IMR-90 (cell line): Measurements from ENCODE around the gene MYO7B. TPM values are rescaled to one million over a fixed set of nuclear protein-coding genes. Genes with fewer than 3 reads are reported as not detected.
A peak's percentile ranks its signal among the peaks of the same experiment; 100 is the strongest.

Source experiments
- ATAC-seq: fragments of 200-7000 bp; cut with Tn5 transposase; 2 replicates; pipeline ENCODE4 v1.9.1; 2020; ENCODE audit warnings: low read depth, mild to moderate bottlenecking, moderate library complexity
- BruUV-seq: library from RNA; stranded (reverse); fragments of 400-500 nt; replicated peaks from 2 replicates; lab custom pipeline; 2021; lab: Mats Ljungman, UMichigan
- CTCF ChIA-PET: fragments of 300-600 bp; formaldehyde crosslinking; extraction: SDS; loops from one replicate; lab custom pipeline; 2021; ENCODE audit warnings: antibody characterized with exemption; lab: Yijun Ruan, JAX
- POLR2A ChIA-PET: fragments of 300-600 bp; sonication (Branson Sonifier 250); formaldehyde crosslinking; loops from one replicate; lab custom pipeline; 2022; ENCODE audit warnings: antibody characterized with exemption; ENCODE audit not compliant: unreplicated experiment; lab: Charles Lee
- DNase-seq: peaks from one replicate; pipeline ENCODE4 v3.0.0; 2013
- H2AFZ ChIP-seq: replicated peaks from 2 replicates; pipeline ENCODE3; 2013; ENCODE audit warnings: low read length, mild to moderate bottlenecking; ENCODE audit not compliant: poor library complexity
- H2AK5ac ChIP-seq: 2 replicates; pipeline ENCODE4 v1.6.1; 2013; ENCODE audit warnings: low read depth, low read length, inconsistent platforms
- H2AK9ac ChIP-seq: replicated peaks from 2 replicates; pipeline ENCODE3; 2013; ENCODE audit warnings: mild to moderate bottlenecking, low read depth, low read length, moderate library complexity; ENCODE audit not compliant: poor library complexity
- H2BK120ac ChIP-seq: 2 replicates; pipeline ENCODE4 v1.6.1; 2013; ENCODE audit warnings: low read depth, low read length, inconsistent platforms
- H2BK15ac ChIP-seq: 3 replicates; pipeline ENCODE4 v1.6.1; 2013; ENCODE audit warnings: low read depth, low read length, inconsistent platforms
- H2BK20ac ChIP-seq: 2 replicates; pipeline ENCODE4 v1.6.1; 2013; ENCODE audit warnings: low read depth, mild to moderate bottlenecking, inconsistent platforms, low read length, moderate library complexity
- H2BK5ac ChIP-seq: 2 replicates; pipeline ENCODE4 v1.6.1; 2013; ENCODE audit warnings: mild to moderate bottlenecking, low read depth, low read length, inconsistent platforms; ENCODE audit not compliant: poor library complexity, severe bottlenecking
- H3K14ac ChIP-seq: replicated peaks from 2 replicates; pipeline ENCODE4 v1.6.1; 2013; ENCODE audit warnings: low read depth, low read length, inconsistent platforms
- H3K18ac ChIP-seq: 2 replicates; pipeline ENCODE4 v1.6.1; 2013; ENCODE audit warnings: low read depth, low read length, control low read depth
- H3K23ac ChIP-seq: 2 replicates; pipeline ENCODE4 v1.6.1; 2013; ENCODE audit warnings: low read depth, low read length, inconsistent platforms
- H3K27ac ChIP-seq: 2 replicates; pipeline ENCODE4 v1.5.1; 2013; ENCODE audit warnings: mild to moderate bottlenecking, control low read depth, low read length; ENCODE audit not compliant: insufficient read depth
- H3K27me3 ChIP-seq: 2 replicates; pipeline ENCODE4 v1.6.1; 2013; ENCODE audit warnings: low read length; ENCODE audit not compliant: control insufficient read depth, insufficient read depth
- H3K36me3 ChIP-seq: 2 replicates; pipeline ENCODE4 v1.6.1; 2013; ENCODE audit warnings: low read length, mixed read lengths; ENCODE audit not compliant: control insufficient read depth, insufficient read depth
- H3K4ac ChIP-seq: 2 replicates; pipeline ENCODE4 v1.6.1; 2013; ENCODE audit warnings: low read depth, low read length, inconsistent platforms
- H3K4me1 ChIP-seq: 2 replicates; pipeline ENCODE4 v1.6.1; 2013; ENCODE audit warnings: low read length, mixed read lengths; ENCODE audit not compliant: control insufficient read depth, insufficient read depth
- H3K4me2 ChIP-seq: 2 replicates; pipeline ENCODE4 v1.6.1; 2013; ENCODE audit warnings: low read depth, mild to moderate bottlenecking, control low read depth, low read length, moderate library complexity
- H3K4me3 ChIP-seq: 2 replicates; pipeline ENCODE4 v1.5.1; 2013; ENCODE audit warnings: low read depth, mild to moderate bottlenecking, control low read depth, low read length, moderate library complexity; ENCODE audit not compliant: insufficient read depth
- H3K56ac ChIP-seq: 2 replicates; pipeline ENCODE4 v1.6.1; 2013; ENCODE audit warnings: low read length, inconsistent platforms; ENCODE audit not compliant: insufficient read depth; ENCODE audit errors: extremely low read depth
- H3K79me1 ChIP-seq, 2 experiments: 2 replicates each; pipeline ENCODE4 v1.6.1; 2013; ENCODE audit warnings: low read length in 2 of 2, inconsistent platforms in 1 of 2, low read depth in 1 of 2
- H3K9ac ChIP-seq: 2 replicates; pipeline ENCODE4 v1.6.1; 2013; ENCODE audit warnings: low read depth, low read length, control low read depth
- H3K9me1 ChIP-seq: 2 replicates; pipeline ENCODE4 v1.6.1; 2013; ENCODE audit warnings: low read length, inconsistent platforms; ENCODE audit not compliant: insufficient read depth
- H3K9me3 ChIP-seq: 2 replicates; pipeline ENCODE4 v1.6.1; 2013; ENCODE audit warnings: low read length; ENCODE audit not compliant: control insufficient read depth, insufficient read depth
- H4K20me1 ChIP-seq: 2 replicates; pipeline ENCODE4 v1.6.1; 2013; ENCODE audit warnings: low read length, inconsistent platforms; ENCODE audit not compliant: insufficient read depth
- H4K5ac ChIP-seq: 2 replicates; pipeline ENCODE4 v1.6.1; 2013; ENCODE audit warnings: mild to moderate bottlenecking, low read depth, low read length, control low read depth
- H4K8ac ChIP-seq, 2 experiments: 2 replicates each; pipeline ENCODE4 v1.6.1; 2013; ENCODE audit warnings: low read depth in 2 of 2, low read length in 2 of 2, control low read depth in 1 of 2, inconsistent platforms in 1 of 2
- H4K91ac ChIP-seq: 2 replicates; pipeline ENCODE4 v1.6.1; 2013; ENCODE audit warnings: low read depth, low read length, inconsistent platforms; ENCODE audit not compliant: insufficient read depth
- CEBPB ChIP-seq: IDR thresholded peaks from 2 replicates; pipeline ENCODE4 v1.6.1; 2012; ENCODE audit warnings: low read depth, low read length, improper control_type of control experiment
- FOS ChIP-seq: fragments of 150-350 bp; IDR thresholded peaks from 2 replicates; pipeline ENCODE4 v1.6.1; 2016; ENCODE audit warnings: low read depth, low read length
- RCOR1 ChIP-seq: IDR thresholded peaks from 2 replicates; pipeline ENCODE4 v1.6.1; 2012; ENCODE audit warnings: mild to moderate bottlenecking, low read length, improper control_type of control experiment; ENCODE audit not compliant: insufficient replicate concordance
- RFX5 ChIP-seq: IDR thresholded peaks from 2 replicates; pipeline ENCODE4 v1.8.0; 2012; ENCODE audit warnings: low read depth, mild to moderate bottlenecking, low read length, moderate library complexity
- WGBS, 2 experiments: methylation state at CpG; one replicate each; pipeline versions ENCODE4 v1.1.5 to v1.1.7; 2013; ENCODE audit warnings: missing lambda C conversion rate in 2 of 2; ENCODE audit not compliant: insufficient read length in 1 of 2; ENCODE audit errors: extremely low coverage in 2 of 2; 5-methylcytosine and 5-hydroxymethylcytosine counted together
- dilution Hi-C: fragments of 300-500 bp; cut with HindIII; formaldehyde crosslinking; loops from one replicate; pipeline ENCODE4 v1.14.3; 2018; ENCODE audit warnings: low sequenced_read_pairs; ENCODE audit not compliant: unreplicated experiment
- in situ Hi-C: fragments of 300-500 bp; cut with MboI; formaldehyde crosslinking; loops from 3 replicates; pipeline ENCODE4 v1.14.3; 2019; ENCODE audit warnings: low sequenced_read_pairs, inconsistent platforms, mixed read lengths
- intact Hi-C: fragments of 100-400 bp; cut with micrococcal nuclease; formaldehyde crosslinking; loops from 2 replicates; pipeline ENCODE4 v1.10.0; 2022
- polyA plus RNA-seq, 3 experiments: library from polyadenylated mRNA; depleted of rRNA; stranded (reverse); fragments of >200 nt; gene quantifications; 2 replicates each; pipeline ENCODE4 v1.2.3, GENCODE V29; 2012; ENCODE audit warnings: low replicate concordance in 1 of 3
- total RNA-seq: library from RNA; depleted of rRNA; stranded (reverse); fragments of >200 nt; gene quantifications from 2 replicates; pipeline ENCODE4 v1.2.3, GENCODE V29; 2012
- TF ChIP-seq, protein P1 (sequence below): conservative IDR thresholded peaks from 2 replicates; pipeline ENCODE4 v1.5.1; 2012; ENCODE audit warnings: mild to moderate bottlenecking, low read depth, low read length, improper control_type of control experiment

MYO7B gene
- total and polyA plus RNA-seq, 2 of the 4 experiments (the other 2 are of a cell fraction) = 0.18 to 0.46 TPM

DNA sequence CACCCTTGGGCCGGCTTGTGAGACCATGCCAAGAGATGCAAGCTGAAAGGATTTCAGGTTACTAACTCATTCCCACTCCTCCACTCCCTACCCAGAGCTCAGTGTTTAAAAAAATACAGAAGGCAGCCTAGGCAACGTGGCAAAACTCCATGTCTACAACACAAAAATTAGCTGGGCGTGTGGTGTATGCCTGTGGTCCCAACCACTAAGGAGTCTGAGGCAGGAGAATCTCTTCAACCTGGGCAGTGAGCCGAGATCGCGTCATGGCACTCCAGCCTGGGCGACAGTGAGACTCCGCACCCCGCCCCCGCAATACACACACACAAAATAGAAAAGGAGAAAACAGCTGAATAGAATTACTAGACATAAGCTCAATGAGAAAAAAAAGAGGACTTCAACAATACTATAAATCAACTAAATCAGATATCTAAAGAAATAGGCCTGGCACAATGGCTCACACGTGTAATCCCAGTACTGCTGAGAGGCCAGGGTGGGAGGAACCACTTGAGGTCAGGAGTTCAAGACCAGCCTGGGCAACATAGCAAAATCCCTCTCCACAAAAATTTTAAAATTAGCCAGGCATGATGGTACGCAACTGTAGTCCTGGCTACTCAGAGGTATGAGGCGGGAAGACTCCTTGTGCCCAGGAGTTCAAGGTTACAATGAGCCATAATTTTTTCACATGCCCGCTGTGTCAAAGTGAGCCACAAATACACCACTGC lies 19.3 kb upstream of the MYO7B start:
- H2AFZ ChIP-seq = no peak overlapping the region
- H3K36me3 ChIP-seq = peaks cover 18% of the 10 kb centered on the region
- H3K4me3 ChIP-seq = no peak overlapping the region
- no peak overlapping the region for H4K5ac ChIP-seq
- DNase-seq (peak; percentile 27), ATAC-seq (no peak)
- intact Hi-C loops (no loop called here), dilution Hi-C loops (no loop called here), in situ Hi-C loops (no loop called here)
- peak overlapping the region; percentile 41; the same call in 1 of the 2 replicates for H3K14ac ChIP-seq
- no TSS peak for BruUV-seq
- H3K4ac ChIP-seq = no peak overlapping the region
- H3K27me3 ChIP-seq = no peaks in the 10 kb centered on the region
- H3K27ac ChIP-seq = no peak overlapping the region
- H4K20me1 ChIP-seq = peaks cover 46% of the 10 kb centered on the region
- TF ChIP-seq CEBPB = no peak
- no peak for TF ChIP-seq FOS
- no peak for TF ChIP-seq RFX5
- TF ChIP-seq, protein P1, sequence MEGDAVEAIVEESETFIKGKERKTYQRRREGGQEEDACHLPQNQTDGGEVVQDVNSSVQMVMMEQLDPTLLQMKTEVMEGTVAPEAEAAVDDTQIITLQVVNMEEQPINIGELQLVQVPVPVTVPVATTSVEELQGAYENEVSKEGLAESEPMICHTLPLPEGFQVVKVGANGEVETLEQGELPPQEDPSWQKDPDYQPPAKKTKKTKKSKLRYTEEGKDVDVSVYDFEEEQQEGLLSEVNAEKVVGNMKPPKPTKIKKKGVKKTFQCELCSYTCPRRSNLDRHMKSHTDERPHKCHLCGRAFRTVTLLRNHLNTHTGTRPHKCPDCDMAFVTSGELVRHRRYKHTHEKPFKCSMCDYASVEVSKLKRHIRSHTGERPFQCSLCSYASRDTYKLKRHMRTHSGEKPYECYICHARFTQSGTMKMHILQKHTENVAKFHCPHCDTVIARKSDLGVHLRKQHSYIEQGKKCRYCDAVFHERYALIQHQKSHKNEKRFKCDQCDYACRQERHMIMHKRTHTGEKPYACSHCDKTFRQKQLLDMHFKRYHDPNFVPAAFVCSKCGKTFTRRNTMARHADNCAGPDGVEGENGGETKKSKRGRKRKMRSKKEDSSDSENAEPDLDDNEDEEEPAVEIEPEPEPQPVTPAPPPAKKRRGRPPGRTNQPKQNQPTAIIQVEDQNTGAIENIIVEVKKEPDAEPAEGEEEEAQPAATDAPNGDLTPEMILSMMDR = no peak
- no peak for TF ChIP-seq RCOR1
- peaks cover 12% of the 10 kb centered on the region for H3K9me1 ChIP-seq
- POLR2A ChIA-PET = interaction anchor here (0.9 kb wide), 1 partner anchor 10 kb away, joined by 3 read pairs; the partner anchor contains the start of gene IWS1
- peaks cover 2% of the 10 kb centered on the region for H3K4me1 ChIP-seq
- no peak overlapping the region for H3K18ac ChIP-seq
- no peak overlapping the region for H4K91ac ChIP-seq
- H3K56ac ChIP-seq = no peak overlapping the region
- H3K4me2 ChIP-seq = no peak overlapping the region
- H2BK120ac ChIP-seq = no peak overlapping the region
- no peak overlapping the region for H4K8ac ChIP-seq
- H2BK20ac ChIP-seq = no peak overlapping the region
- no peaks in the 10 kb centered on the region for H3K9me3 ChIP-seq
- no peak overlapping the region for H3K23ac ChIP-seq
- CTCF ChIA-PET = no interaction called here
- no peak overlapping the region for H2BK5ac ChIP-seq
- H3K79me1 ChIP-seq = peaks cover 35 to 60% of the 10 kb centered on the region in 2 experiments
- no peak overlapping the region for H3K9ac ChIP-seq
- 93% methylated on average over 5 of the region's 14 CpGs; no CpG with 5 or more reads in 1 of the 2 experiments for WGBS, 2 experiments
- no peak overlapping the region for H2BK15ac ChIP-seq
- no peak overlapping the region for H2AK5ac ChIP-seq
- no peak overlapping the region for H2AK9ac ChIP-seq
